GM19023 (cell line): ENCODE data around the gene ELAVL3.
"Not testable (repeated sequence)": the region's sequence is repeated elsewhere in the genome, so short reads cannot be mapped to it uniquely, and the experiment has no call there.

Source experiments
- ATAC-seq: cut with Tn5 transposase; IDR thresholded peaks from one replicate; pipeline ENCODE4 v1.9.1; 2021; ENCODE audit warnings: mild to moderate bottlenecking, moderate library complexity; ENCODE audit not compliant: unreplicated experiment

ELAVL3 gene

DNA sequence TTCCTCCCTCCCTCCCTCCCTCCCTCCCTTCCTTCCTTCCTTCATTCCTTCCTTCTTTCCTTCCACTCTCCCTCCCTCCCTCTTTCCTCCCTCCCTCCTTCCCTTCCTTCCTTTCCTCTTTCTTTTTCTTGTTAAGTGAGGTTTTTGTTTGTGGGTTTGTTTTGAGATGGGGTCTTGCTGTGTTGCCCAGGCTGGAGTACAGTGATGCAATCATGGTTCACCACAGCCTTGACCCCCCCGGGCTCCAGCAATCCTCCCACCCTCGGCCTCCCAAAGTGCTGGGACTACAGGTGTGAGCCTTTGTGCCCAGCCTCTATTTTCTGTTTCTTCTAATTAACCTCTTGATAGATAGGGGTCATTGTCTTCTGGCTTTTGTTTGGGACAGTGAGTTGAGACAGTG, 19.4 kb downstream of the ELAVL3 start:
- no peak for ATAC-seq

DNA sequence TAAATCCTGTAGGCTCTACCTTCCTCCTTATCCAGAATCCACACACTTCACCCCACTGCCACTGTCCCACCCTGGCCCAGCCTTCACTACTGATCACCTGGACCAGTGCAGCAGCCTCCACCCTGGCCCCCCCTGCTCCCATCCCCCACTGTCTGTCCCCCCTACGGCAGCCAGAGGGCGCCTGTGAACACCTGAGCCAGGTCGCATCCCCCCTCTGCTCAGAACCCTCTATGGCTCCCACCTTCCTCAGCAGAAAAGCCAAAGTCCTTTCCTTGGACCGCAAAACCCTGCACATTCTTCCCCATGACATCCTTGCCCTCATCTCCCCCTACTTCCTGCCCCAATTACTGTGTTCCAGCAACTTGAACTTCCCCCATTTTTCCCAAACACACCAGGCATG, 20.6 kb downstream of the ELAVL3 start:
- no peak for ATAC-seq

DNA sequence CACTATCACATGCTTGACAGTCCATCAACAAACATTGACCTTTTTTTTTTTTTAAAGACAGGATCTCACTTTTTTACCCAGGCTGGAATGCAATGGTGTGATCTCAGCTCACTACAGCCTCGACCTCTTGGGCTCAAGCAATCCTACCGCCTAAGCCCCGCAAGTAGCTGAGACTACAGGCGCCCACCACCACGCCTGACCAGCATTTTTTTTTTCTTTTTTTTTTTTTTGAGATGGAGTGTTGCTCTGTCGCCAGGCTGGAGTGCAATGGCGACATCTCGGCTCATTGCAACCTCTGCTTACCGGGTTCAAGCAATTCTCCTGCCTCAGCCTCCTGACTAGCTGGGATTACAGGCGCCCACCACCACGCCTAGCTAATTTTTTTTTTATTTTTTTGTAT, 21.9 kb downstream of the ELAVL3 start:
- ATAC-seq, result not testable (repeated sequence)

DNA sequence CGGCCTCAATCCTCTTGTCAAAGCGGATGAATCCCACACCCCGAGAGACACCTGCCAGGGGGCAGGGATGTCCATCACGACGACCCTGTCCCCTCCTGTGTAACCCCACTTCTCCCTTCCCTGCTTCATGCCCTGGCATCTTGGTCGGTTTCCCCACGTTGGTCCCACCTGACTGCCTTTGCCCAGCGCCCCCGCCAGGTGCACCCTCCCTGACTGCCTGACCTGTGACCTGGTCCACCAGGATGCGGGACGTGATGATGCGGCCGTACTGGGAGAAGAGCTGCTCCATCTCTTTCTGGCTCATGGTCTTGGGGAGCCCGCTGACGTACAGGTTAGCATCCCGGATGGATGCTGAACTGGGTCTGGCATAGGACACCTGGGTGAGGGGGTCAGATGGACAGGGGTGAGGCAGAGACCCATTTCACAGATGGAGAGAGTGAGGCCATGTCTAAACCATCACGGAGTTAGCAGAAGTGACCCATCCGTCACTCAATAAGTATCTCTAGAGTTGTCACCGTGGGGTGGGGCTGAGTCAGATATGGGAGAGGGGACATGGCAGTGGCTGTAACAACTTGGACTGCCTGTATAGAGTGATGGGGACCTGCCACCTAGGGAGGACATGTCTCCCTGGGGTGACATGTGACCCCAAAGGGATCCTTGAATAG, 22.5 kb downstream of the ELAVL3 start:
- ATAC-seq, result no peak

DNA sequence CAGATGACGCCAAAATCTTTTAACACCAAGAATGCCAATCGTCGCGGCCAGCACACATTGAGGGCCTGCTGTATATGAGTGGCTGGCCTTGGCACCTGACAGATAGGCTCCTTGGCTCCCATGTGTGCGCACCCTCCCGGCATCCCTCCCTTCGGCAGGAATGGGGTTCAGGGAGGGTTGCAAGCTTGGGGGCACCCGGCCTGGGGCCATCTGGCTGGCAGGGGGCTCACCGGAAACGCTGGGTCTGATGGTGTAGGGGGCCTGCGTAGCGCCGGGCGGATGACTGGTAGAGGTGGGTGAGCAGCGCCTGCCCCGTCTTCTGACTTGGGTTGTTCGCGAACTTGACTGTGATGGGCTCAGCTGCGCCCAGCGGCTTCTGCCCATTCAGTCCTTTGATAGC, 23.0 kb downstream of the ELAVL3 start:
- no peak for ATAC-seq

DNA sequence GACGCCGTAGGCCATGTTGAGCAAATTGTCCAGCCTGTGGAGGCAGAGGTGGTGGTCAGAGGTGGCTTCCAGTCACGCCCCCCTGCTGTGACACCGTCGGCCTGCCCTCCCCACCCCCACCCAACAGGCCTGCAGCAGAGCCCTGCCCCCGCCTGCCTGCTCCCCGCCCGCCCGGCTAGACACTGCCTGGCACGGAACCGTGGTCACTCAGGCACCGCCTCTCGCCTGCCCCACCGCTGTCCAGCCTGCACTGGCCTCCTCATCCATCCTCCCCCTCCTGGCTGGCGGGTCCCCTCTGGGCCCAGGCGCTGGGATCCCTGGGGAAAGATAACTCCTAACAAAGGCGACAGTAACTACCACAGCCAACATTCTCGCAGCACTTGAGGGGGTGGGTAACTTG, 23.7 kb downstream of the ELAVL3 start:
- ATAC-seq, result no peak

DNA sequence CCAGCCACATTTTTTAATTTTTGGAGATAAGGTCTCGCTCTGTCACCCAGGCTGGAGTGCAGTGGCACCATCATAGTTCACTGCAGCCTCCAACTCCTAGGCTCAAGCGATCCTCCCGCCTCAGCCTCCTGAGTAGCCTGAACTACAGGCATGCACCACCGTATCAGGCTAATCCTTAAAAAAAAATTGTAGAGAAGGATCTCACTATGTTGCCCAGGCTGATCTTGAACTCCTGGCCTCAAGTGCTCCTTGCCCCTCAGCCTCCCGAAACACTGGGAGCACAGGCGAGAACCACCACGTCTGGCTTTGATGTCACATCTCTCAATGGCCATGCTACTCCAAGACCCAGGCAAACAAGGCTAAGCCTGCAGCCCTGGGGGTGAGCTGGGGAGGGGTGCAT, 24.2 kb downstream of the ELAVL3 start:
- no peak for ATAC-seq

DNA sequence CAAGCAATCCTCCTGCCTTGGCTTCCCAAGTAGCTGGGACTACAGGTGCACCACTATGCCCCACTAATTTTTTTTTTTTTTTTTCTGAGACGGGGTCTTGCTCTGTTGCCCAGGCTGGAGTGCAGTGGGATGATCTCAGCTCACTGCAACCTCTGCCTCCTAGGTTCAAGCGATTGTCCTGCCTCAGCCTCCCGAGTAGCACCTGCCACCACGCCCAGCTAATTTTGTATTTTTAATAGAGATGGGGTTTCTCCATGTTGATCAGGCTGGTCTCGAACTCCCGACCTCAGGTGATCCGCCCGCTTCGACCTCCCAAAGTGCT, 25.7 kb downstream of the ELAVL3 start:
- ATAC-seq, result not testable (repeated sequence)

DNA sequence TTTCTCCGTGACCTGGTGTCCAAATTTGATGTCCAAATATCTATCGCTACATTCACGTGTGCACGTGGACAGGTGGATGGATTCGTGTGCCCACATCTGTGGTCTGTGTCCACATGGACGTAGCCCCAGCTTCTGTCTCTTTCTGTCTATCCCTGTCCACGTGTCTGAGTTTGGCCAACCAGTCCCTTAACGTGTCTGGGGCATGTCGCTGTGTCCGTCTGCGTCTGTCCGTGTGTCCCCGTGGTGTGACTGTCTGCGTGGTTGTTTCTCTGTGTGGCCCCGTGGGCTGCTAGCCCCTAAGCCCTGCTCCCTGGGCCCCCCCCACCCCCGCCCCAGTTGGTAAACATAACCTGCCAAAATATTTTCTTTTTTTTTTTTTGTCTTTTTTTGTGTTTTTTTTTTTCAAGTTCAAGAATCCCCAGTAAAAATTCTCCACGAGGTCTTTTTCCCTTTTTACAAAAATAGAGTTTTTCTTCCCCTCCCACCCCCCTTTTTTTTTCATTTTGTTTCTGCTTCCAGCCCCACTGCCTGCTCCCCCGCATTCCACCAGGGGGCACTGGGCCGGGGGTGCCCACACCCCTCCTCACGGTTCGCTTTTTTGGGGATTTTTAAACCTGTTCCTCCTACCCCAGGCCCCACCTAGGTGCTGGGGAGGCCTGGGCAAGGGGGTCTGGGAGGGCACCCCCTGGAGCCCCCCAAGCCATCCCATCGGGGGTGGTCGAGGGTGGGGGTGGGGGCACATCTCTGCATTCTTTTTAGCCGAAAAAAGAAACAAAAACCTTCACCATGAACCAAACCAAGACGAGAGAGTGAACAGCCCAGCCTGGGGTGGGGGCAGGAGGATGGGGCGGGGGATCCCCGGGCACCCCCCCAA, 27.1 kb downstream of the ELAVL3 start:
- no peak for ATAC-seq

DNA sequence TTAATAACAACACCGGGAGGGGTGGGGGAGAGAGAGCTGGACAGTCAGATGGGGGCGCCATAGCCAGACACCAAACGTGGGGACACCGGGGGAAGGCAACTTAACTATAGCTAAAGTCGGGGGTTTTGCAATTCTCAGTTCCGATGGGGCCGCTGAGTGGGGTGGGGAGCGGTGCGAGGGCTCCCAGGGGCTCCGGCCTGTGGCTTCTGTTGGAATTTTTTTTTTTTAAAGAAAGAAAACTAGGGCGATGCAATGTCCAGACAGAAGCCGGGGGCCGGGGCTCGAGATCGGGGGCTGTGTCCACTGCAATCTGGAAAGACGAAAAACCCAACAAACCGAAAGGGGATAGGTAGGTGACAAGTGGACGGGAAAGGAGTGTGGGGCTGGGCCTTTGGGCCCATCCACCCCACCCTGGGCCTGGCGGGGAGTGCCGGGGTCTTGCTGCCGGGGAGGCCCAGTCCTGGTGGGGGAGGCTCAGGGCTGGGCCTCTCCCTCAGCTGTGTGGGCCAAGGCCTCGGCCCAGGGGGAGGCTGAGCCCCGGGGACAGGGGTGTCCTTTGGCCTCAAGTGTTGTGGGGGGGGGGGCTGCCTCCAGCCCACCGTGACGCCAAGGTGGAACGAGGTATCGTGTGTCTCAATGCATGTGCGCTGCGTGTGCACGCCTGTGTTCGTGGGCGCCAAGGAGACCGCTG, 28.1 kb downstream of the ELAVL3 start:
- ATAC-seq, result no peak

DNA sequence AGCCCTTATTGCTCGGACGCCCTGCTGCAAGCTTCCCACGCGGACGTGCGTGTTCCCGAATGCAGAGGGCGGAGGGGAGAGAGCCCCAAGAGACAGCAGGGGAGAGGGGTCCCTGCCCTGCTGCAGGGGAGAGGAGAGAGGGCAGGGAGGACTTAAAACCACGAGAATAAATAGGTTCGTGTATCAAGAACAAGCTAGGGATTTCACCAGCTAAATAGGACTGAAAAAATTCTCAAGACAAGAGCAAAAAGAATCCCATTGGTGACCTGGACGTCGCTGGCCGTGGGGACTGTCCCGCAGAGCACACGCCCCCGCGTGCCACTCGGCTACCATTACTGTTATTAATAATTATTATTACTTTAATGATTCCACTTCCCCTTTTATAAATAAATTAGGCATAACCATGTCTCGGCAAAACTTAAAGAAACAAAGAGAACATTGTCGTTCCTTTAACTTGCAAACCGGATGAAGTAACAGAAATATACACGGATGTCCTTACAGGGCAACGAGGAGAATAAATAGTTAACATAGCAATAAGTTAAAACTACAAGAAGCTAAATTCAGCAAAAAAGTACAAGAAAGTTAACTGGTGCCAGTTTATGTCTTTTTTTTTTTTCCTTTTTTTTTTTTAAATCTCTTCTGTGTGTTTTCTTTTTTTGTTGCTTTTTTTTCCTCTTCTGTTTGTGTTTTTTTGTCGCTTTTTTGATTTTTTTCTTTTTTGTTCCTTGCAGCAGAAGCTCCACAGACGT, 28.8 kb downstream of the ELAVL3 start:
- no peak for ATAC-seq

DNA sequence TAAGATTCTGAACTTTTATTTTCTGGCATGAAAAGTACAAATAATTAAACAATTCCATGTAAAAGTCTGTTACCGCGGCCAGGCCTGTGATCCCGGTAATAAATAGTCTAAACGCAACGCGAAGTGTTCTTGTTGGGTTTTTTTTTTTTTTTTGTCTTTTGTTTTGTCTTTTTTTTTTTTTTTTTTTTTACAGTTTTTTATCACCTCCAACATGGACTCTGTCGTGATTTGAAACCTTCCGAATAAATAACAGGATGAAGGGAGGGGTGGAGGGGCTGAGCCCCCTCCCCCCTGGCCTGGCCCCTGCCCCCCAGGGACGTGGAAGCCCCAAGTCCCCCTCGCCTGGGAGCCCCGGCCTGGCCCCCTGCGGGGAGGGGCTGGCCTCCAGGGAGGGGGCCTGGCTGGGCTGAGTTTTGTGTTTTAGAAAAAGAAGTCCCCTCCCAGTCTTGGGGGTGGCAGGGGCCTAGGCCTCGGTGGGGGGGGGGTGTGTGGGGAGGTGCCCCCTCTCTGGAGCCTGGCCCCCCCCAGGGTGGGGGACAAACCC, 29.4 kb downstream of the ELAVL3 start:
- no peak for ATAC-seq

DNA sequence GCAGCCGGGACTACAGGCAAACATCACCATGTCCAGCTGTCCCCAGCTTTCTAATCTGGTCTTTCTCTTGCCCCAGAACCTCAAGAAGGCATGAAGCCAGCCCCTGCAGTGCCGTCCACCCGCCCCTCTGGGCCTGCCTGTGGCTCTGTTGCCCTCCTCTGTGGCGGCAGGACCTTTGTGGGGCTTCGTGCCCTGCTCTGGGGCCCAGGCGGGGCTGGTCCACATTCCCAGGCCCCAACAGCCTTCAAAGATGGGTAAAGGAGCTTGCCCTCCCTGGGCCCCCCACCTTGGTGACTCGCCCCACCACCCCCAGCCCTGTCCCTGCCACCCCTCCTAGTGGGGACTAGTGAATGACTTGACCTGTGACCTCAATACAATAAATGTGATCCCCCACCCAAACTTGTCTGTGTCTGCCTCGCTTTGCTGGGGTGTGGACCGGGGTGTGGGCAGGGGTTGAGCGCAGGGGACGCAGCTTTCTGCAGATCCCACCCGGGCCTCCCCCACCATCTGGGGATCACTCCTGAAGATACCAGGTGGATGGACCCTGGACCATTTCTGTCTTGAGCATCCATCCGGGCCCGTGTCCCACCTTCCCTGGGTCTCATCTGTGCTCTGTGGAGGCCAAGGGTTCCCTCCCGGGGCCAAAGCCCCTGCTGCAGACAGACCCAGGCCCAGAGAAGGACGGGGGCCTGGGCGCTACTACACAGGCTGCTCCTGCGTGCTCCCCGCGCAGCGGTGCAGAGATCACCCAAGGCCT, 30.1 kb downstream of the ELAVL3 start:
- ATAC-seq, result no peak

DNA sequence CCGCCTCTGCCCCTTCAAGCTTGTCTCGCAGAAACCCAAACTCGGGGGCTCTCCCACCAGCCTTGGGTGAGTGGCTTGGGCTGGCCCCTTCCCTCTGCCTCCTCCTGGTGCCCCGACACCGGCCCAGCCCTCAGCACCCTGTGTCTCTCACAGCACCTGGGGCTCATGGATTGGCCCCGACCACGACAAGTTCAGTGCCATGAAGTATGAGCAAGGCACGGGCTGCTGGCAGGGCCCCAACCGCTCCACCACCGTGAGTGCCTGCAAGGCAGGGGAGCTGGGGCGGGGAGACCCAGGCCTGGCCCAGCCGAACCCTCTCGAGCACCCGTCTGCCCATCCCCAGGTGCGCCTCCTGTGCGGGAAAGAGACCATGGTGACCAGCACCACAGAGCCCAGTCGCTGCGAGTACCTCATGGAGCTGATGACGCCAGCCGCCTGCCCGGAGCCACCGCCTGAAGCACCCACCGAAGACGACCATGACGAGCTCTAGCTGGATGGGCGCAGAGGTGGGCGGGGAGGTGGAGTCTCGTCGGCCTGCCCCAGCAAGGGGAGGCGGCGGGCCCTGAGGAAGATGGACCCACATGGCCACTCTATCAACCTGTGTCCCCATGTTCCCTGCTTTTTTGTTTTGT, 31.8 kb downstream of the ELAVL3 start:
- no peak for ATAC-seq

DNA sequence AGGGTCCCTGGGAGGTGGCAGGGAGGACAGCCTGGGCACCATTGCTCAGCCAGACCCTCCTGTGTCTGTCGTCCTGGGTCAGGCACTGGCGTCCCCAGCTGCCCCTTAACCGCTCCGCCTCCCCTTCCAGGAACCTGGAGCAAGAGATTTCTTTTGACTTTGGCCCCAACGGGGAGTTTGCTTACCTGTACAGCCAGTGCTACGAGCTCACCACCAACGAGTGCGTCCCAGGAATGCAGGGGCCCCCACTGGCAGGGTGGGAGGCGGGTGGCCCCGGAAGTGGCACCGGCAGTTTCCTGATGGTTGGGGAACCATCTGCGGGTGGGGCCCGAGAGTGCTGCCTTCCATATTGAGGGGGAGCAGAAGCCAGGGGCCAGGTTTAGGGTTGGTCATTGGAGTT, 32.4 kb downstream of the ELAVL3 start:
- no peak for ATAC-seq

DNA sequence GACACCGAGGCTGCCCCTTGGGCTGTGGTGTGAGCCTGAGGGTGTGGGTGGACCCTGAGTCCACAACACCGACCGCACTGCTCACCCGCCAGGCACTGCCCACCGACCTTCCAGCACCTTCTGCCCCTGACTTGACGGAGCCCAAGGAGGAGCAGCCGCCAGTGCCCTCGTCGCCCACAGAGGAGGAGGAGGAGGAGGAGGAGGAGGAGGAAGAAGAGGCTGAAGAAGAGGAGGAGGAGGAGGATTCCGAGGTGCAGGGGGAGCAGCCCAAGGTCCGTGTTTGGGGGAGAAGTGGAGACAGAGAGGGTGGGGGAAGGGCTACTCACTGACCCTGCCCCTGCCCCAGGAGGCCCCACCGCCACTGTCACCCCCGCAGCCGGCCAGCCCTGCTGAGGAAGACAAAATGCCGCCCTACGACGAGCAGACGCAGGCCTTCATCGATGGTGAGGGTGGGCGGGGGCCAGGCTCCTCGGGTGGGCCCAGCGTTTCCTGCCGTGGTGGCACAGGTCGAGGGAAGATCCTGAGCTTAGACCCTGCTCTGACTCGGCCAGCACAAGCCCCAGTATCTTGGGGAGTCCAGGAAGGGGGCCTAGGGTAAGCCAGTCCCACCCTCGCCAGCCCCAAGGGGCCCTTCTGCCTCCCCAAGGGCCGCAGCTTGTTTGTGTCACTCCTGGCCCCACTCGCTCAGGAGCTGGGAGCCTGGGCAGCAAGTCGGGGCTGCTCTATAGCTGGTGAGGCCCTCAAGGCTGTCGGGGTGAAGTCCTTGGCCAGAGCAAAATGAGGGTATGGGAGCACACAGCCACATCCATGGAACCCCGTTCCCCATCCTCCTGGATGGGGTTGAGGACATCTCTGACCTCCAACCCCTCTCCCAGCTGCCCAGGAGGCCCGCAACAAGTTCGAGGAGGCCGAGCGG, 33.2 kb downstream of the ELAVL3 start:
- ATAC-seq, result no peak

DNA sequence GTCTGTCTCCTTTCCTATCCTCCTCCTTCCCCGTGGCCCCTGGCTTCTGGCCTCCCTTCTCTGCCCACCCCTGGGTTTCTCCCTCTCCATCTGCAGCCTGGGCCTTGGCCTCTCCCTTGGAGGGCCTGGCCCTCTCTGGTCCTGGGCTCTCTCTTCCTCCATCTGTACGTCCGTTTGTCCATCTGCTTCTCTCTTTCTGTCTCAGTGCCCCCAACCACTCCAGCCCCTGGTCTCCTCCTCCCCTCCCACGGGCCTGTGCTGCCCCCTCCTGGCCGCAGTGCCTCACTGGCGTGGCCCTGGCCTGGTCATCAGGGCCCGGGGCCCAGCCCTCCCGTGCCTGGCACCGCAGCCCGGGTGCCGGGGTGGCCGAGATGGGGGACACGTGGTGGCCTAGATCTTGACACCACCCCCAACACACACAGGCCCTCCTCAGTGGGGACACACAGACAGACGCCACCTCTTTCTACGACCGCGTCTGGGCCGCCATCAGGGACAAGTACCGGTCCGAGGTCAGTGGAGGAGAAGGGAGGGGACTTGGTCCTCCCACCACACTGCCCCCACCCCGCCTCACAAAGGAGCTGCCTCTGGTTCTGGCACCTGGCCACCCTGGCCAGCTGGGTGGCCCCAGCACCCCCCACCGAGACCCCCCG, 34.1 kb downstream of the ELAVL3 start:
- no peak for ATAC-seq

DNA sequence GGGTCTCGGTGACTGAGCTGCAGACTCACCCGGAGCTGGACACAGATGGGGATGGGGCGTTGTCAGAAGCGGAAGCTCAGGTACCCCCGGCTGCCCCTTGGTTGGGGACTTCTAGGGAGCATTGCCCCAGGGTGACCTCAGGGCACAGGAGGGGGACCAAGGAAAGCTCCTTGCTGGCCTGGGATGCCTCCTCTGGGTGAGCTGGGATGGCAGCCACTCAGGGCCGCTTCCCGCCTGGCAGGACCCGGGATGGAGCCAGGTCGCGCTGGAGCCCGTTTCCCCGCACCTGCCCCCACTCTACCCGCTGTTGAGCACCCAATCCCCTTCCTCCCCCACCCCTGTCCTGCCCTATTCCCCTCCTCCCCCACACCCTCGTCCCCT, 34.6 kb downstream of the ELAVL3 start:
- no peak for ATAC-seq
